H9 (cell line): ENCODE measurements around the gene SMAD6. TPM values are rescaled to one million over a fixed set of nuclear protein-coding genes. Genes with fewer than 3 reads are reported as not detected.

Experiments
- DNase-seq: peaks from one replicate; pipeline ENCODE4 v3.0.0-alpha.2; 2017
- H2AFZ ChIP-seq: one replicate; pipeline ENCODE4 v1.6.1; 2013; ENCODE audit warnings: mild to moderate bottlenecking, low read length, control low read depth, moderate library complexity
- H2AK5ac ChIP-seq: 2 replicates; pipeline ENCODE4 v1.6.1; 2013; ENCODE audit warnings: low read length, control low read depth, mixed read lengths; ENCODE audit not compliant: insufficient read length
- H2BK120ac ChIP-seq: one replicate; pipeline ENCODE4 v1.6.1; 2013; ENCODE audit warnings: low read depth, mild to moderate bottlenecking, low read length, control low read depth, inconsistent platforms; ENCODE audit not compliant: poor library complexity, severe bottlenecking
- H2BK12ac ChIP-seq: 2 replicates; pipeline ENCODE4 v1.6.1; 2013; ENCODE audit warnings: low read length, control low read depth, mixed read lengths, low read depth; ENCODE audit not compliant: insufficient read length
- H2BK15ac ChIP-seq: 2 replicates; pipeline ENCODE4 v1.6.1; 2013; ENCODE audit warnings: low read depth, low read length, control low read depth
- H2BK20ac ChIP-seq: one replicate; pipeline ENCODE4 v1.6.1; 2013; ENCODE audit warnings: low read depth, mild to moderate bottlenecking, low read length, control low read depth, inconsistent platforms; ENCODE audit not compliant: poor library complexity, severe bottlenecking
- H2BK5ac ChIP-seq: 2 replicates; pipeline ENCODE4 v1.6.1; 2013; ENCODE audit warnings: low read length, control low read depth, mixed read lengths; ENCODE audit not compliant: insufficient read length
- H3K14ac ChIP-seq: 2 replicates; pipeline ENCODE4 v1.6.1; 2013; ENCODE audit warnings: low read length, control low read depth; ENCODE audit not compliant: insufficient read depth
- H3K18ac ChIP-seq: 2 replicates; pipeline ENCODE4 v1.6.1; 2013; ENCODE audit warnings: low read depth, mild to moderate bottlenecking, mixed read lengths, low read length, control low read depth; ENCODE audit not compliant: insufficient read length
- H3K23ac ChIP-seq: 2 replicates; pipeline ENCODE4 v1.6.1; 2013; ENCODE audit warnings: low read length, control low read depth, mixed read lengths, low read depth; ENCODE audit not compliant: insufficient read length
- H3K23me2 ChIP-seq: 2 replicates; pipeline ENCODE4 v1.6.1; 2013; ENCODE audit warnings: low read depth, mild to moderate bottlenecking, mixed read lengths, low read length, control low read depth; ENCODE audit not compliant: insufficient read length, poor library complexity, severe bottlenecking
- H3K27ac ChIP-seq: 2 replicates; pipeline ENCODE4 v1.5.1; 2013; ENCODE audit warnings: low read length, control low read depth, mixed read lengths, low read depth; ENCODE audit not compliant: insufficient read length
- H3K27me3 ChIP-seq: 2 replicates; pipeline ENCODE4 v1.6.1; 2013; ENCODE audit warnings: low read length, control low read depth, inconsistent platforms; ENCODE audit not compliant: insufficient read depth
- H3K4ac ChIP-seq: 2 replicates; pipeline ENCODE4 v1.6.1; 2013; ENCODE audit warnings: low read depth, mild to moderate bottlenecking, control low read depth, inconsistent platforms, low read length, moderate library complexity
- H3K4me1 ChIP-seq: 2 replicates; pipeline ENCODE4 v1.6.1; 2013; ENCODE audit warnings: low read length, control low read depth, inconsistent platforms; ENCODE audit not compliant: insufficient read depth
- H3K4me2 ChIP-seq: 2 replicates; pipeline ENCODE4 v1.6.1; 2013; ENCODE audit warnings: low read length, control low read depth, mixed read lengths; ENCODE audit not compliant: insufficient read length, insufficient read depth
- H3K56ac ChIP-seq: 2 replicates; pipeline ENCODE4 v1.6.1; 2013; ENCODE audit warnings: low read depth, mild to moderate bottlenecking, mixed read lengths, low read length, control low read depth; ENCODE audit not compliant: insufficient read length
- H3K79me1 ChIP-seq: 2 replicates; pipeline ENCODE4 v1.6.1; 2013; ENCODE audit warnings: low read depth, mild to moderate bottlenecking, moderate library complexity, low read length, control low read depth, inconsistent platforms; ENCODE audit not compliant: insufficient read depth, poor library complexity, severe bottlenecking
- H3K79me2 ChIP-seq: 2 replicates; pipeline ENCODE4 v1.6.1; 2013; ENCODE audit warnings: low read length, control low read depth, inconsistent platforms; ENCODE audit not compliant: insufficient read depth
- H3K9ac ChIP-seq: 2 replicates; pipeline ENCODE4 v1.6.1; 2013; ENCODE audit warnings: low read length, control low read depth, mixed read lengths; ENCODE audit not compliant: insufficient read length; ENCODE audit errors: extremely low read depth
- H3K9me3 ChIP-seq: one replicate; pipeline ENCODE4 v1.6.1; 2013; ENCODE audit warnings: low read depth, low read length, inconsistent platforms; ENCODE audit not compliant: control insufficient read depth
- H3T11ph ChIP-seq: one replicate; pipeline ENCODE4 v1.6.1; 2013; ENCODE audit warnings: mild to moderate bottlenecking, low read length, control low read depth, inconsistent platforms
- H4K20me1 ChIP-seq: one replicate; pipeline ENCODE4 v1.6.1; 2013; ENCODE audit not compliant: control insufficient read depth, insufficient read length, insufficient read depth
- H4K5ac ChIP-seq: 2 replicates; pipeline ENCODE4 v1.6.1; 2013; ENCODE audit warnings: low read depth, mild to moderate bottlenecking, mixed read lengths, low read length, control low read depth; ENCODE audit not compliant: insufficient read length
- H4K8ac ChIP-seq: replicated peaks from 2 replicates; pipeline ENCODE4 v1.6.1; 2013; ENCODE audit warnings: low read length, control low read depth, mixed read lengths, low read depth; ENCODE audit not compliant: insufficient read length
- H4K91ac ChIP-seq: 2 replicates; pipeline ENCODE4 v1.6.1; 2013; ENCODE audit warnings: low read depth, mild to moderate bottlenecking, moderate library complexity, mixed read lengths, low read length, control low read depth; ENCODE audit not compliant: insufficient read length
- H3K27ac Mint-ChIP-seq, 3 experiments: 2 replicates in 2 of 3; 3 replicates in 1 of 3; pipeline ENCODE4 v1.8.0; 2020 to 2021; ENCODE audit warnings: mixed read lengths in 3 of 3, mild to moderate bottlenecking in 1 of 3, moderate library complexity in 1 of 3
- H3K27me3 Mint-ChIP-seq: 2 replicates; pipeline ENCODE4 v1.8.0; 2021; ENCODE audit warnings: low read depth, mild to moderate bottlenecking, moderate library complexity, mixed read lengths
- H3K36me3 Mint-ChIP-seq, 3 experiments: 2 replicates in 2 of 3; 3 replicates in 1 of 3; pipeline ENCODE4 v1.8.0; 2020 to 2021; ENCODE audit warnings: low read depth in 3 of 3, mixed read lengths in 3 of 3; ENCODE audit not compliant: insufficient read depth in 1 of 3
- H3K4me1 Mint-ChIP-seq, 2 experiments: 2 replicates each; pipeline ENCODE4 v1.8.0; 2020; ENCODE audit warnings: mixed read lengths in 2 of 2
- H3K4me3 Mint-ChIP-seq, 2 experiments: 2 replicates in 1 of 2; 3 replicates in 1 of 2; pipeline ENCODE4 v1.8.0; 2020 to 2021; ENCODE audit warnings: mild to moderate bottlenecking in 2 of 2, mixed read lengths in 2 of 2, moderate library complexity in 1 of 2
- H3K9me3 Mint-ChIP-seq, 2 experiments: 2 replicates in 1 of 2; 3 replicates in 1 of 2; pipeline ENCODE4 v1.8.0; 2020; ENCODE audit warnings: mild to moderate bottlenecking in 2 of 2, mixed read lengths in 2 of 2, moderate library complexity in 1 of 2
- CTCF ChIP-seq: fragments of 200-600 bp; sonication (generic); conservative IDR thresholded peaks from 3 replicates; pipeline ENCODE4 v1.8.0; 2021; ENCODE audit warnings: antibody characterized with exemption, mild to moderate bottlenecking
- WGBS: extraction: QIAGEN DNeasy Blood & Tissue Kit; methylation state at CpG from one replicate; pipeline ENCODE4 v1.1.7; 2013; ENCODE audit warnings: missing lambda C conversion rate, low lambda C conversion rate, mixed read lengths; ENCODE audit not compliant: insufficient read length; ENCODE audit errors: extremely low coverage; 5-methylcytosine and 5-hydroxymethylcytosine counted together
- total RNA-seq: library from RNA; stranded (reverse); gene quantifications from 2 replicates; pipeline ENCODE4 v1.2.1, GENCODE V29; 2021

SMAD6 gene
- total RNA-seq, 1 experiment from 2014 or later = 6.0 TPM

DNA sequence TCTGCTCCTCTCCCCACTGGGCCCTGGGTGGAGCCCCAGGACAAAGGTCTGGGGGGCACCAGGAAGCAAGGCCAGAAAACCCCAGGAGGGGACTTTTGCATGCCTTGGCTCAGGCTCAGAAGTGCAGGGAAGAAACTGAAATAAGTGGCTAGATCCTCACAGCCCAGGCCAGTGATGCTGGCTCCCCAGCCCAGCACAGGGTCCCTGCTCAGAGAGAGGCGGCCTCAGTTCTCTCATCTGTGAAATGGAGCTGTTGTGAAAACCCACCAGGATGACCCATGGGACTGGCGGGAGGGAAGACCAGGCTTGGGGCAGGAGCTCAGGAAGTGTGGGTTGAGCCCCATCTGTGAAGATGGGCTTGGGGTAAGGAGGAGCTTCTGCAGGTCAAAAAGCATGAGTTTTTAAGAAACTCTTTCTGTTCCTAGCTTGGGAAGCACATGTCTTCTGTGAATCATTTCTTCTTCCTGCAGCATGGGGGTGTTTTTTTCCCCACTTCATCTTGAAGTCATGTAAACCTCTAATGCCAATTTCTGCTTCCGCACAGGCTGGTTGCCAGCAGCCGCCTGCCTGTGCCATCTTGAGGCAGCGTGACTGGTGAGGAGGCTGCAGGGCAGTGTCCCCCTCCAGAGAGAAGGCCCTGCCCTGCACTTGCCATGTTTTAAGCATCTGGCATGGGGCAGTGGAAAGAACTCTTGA lies 118.6 kb downstream of the SMAD6 start:
- Histone ChIP-seq H3K27ac (no peak overlapping the region), H3K4me1 (no peaks in the 10 kb centered on the region), H3K79me2 (no peaks in the 10 kb centered on the region), H2AK5ac (no peak overlapping the region), H3K79me1 (no peaks in the 10 kb centered on the region), H3K23ac (no peak overlapping the region), H2BK5ac (no peak overlapping the region), H4K5ac (no peak overlapping the region), H3K23me2 (no peaks in the 10 kb centered on the region), H3K4ac (no peak overlapping the region), H2BK12ac (no peak overlapping the region), H2BK120ac (no peak overlapping the region), H3T11ph (no peak overlapping the region), H3K27me3 (no peaks in the 10 kb centered on the region), H3K14ac (no peak overlapping the region; the same call in 1 of the 2 replicates), H2BK15ac (no peak overlapping the region), H3K4me2 (no peak overlapping the region), H4K20me1 (no peaks in the 10 kb centered on the region), H4K8ac (no peak overlapping the region), H2AFZ (no peak overlapping the region), H2BK20ac (no peak overlapping the region), H3K56ac (no peak overlapping the region), H3K18ac (no peak overlapping the region), H4K91ac (no peak overlapping the region), H3K9ac (no peak overlapping the region), H3K9me3 (no peaks in the 10 kb centered on the region)
- H3K4me3 Mint-ChIP-seq = no peak overlapping the region
- no peak for TF ChIP-seq CTCF
- no peaks in the 10 kb centered on the region for H3K36me3 Mint-ChIP-seq
- no peaks in the 10 kb centered on the region for H3K9me3 Mint-ChIP-seq
- H3K27me3 Mint-ChIP-seq = peaks cover 6% of the 10 kb centered on the region
- no CpG with 5 or more reads among the region's 5 CpGs for WGBS
- DNase-seq = no peak
- peaks cover 8 to 10% of the 10 kb centered on the region in 2 experiments for H3K4me1 Mint-ChIP-seq
- no peak overlapping the region for H3K27ac Mint-ChIP-seq
